Measurements from ENCODE around the gene CREB5.

GRCh38 chr7:28755255-28755654 lies 342.9 kb downstream of the CREB5 start:
- TF ChIP-seq CTCF (IDR thresholded peaks at IDR 0.05) (no peak), POLR2A (IDR thresholded peaks at IDR 0.05) (no peak)
